ENCODE measurements around the gene SETBP1. TPM values are rescaled to one million over a fixed set of nuclear protein-coding genes. Genes with fewer than 3 reads are reported as not detected.

SETBP1 gene
- total RNA-seq, 1 experiment from 2014 or later: 0.05 TPM

DNA sequence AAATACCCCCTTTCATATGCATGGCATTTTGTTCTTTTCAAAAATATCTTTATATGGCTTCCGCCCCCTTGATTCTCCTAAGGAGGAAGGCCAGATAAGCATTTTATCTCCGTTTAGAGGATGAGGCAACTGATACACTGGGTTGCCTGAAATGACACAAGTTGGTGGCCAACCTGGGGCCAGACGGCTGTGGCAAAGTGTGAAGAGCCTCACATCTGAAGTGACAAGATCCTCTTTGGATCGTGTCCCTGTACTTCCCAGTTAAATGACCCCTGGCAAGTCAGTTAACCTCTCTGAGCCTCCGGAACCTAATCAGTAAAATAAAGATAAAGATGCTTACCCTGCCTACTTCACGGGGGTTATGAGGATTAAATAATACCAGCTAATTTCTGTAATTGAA lies 4.6 kb downstream of the SETBP1 start:
- BruUV-seq (replicated peaks): no TSS peak
- H3K4me1 ChIP-seq (ENCODE audit: control insufficient read depth in 1 of 2, insufficient read depth in 2 of 2, low read length in 2 of 2): no peaks in the 10 kb centered on the region
- H3K27me3 ChIP-seq (ENCODE audit: insufficient read depth, low read length): no peaks in the 10 kb centered on the region
- ATAC-seq (no peak), DNase-seq (ENCODE audit: low read depth, low spot score) (no peak)
- CTCF ChIA-PET: no interaction called here
- no peaks in the 10 kb centered on the region for H3K9me2 ChIP-seq (ENCODE audit: insufficient read depth)
- H2AFZ ChIP-seq (ENCODE audit: low read depth, low read length, poor library complexity, severe bottlenecking): no peak overlapping the region
- no peaks in the 10 kb centered on the region for H3K79me2 ChIP-seq (ENCODE audit: insufficient read depth, low read length)
- H3K9me3 ChIP-seq (ENCODE audit: control insufficient read depth in 1 of 2, insufficient read depth in 1 of 2, low read depth in 1 of 2, low read length in 2 of 2): peaks cover 0 to 36% of the 10 kb centered on the region in 2 experiments; a peak in 2 of 4 replicates
- no peak overlapping the region for H3K27ac ChIP-seq (ENCODE audit: low read depth, low read length)
- RAD21 ChIA-PET (ENCODE audit: low non-redundant PET in 1 of 2, low total read pairs in 2 of 2, uncharacterized antibody in 2 of 2, unreplicated experiment in 2 of 2): no interaction called here
- POLR2A ChIA-PET: no interaction called here
- TF ChIP-seq RAD21 (IDR thresholded peaks at IDR 0.05; ENCODE audit: low read depth) (no peak), ZFX (IDR thresholded peaks at IDR 0.05) (no peak), CEBPB (IDR thresholded peaks at IDR 0.05; ENCODE audit: low read depth) (no peak), SRF (IDR thresholded peaks at IDR 0.05; ENCODE audit: low read depth) (no peak), EZH2 (IDR thresholded peaks at IDR 0.05) (no peak), YY1 (IDR thresholded peaks at IDR 0.05; ENCODE audit: extremely low read depth, insufficient replicate concordance, low read depth, low read length) (no peak)
- TF ChIP-seq, protein P1, sequence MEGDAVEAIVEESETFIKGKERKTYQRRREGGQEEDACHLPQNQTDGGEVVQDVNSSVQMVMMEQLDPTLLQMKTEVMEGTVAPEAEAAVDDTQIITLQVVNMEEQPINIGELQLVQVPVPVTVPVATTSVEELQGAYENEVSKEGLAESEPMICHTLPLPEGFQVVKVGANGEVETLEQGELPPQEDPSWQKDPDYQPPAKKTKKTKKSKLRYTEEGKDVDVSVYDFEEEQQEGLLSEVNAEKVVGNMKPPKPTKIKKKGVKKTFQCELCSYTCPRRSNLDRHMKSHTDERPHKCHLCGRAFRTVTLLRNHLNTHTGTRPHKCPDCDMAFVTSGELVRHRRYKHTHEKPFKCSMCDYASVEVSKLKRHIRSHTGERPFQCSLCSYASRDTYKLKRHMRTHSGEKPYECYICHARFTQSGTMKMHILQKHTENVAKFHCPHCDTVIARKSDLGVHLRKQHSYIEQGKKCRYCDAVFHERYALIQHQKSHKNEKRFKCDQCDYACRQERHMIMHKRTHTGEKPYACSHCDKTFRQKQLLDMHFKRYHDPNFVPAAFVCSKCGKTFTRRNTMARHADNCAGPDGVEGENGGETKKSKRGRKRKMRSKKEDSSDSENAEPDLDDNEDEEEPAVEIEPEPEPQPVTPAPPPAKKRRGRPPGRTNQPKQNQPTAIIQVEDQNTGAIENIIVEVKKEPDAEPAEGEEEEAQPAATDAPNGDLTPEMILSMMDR (IDR thresholded peaks at IDR 0.05 in 2 of 3, conservative IDR thresholded peaks at IDR 0.05 in 1 of 3; ENCODE audit: borderline replicate concordance in 1 of 3, insufficient read depth in 1 of 3, low read depth in 2 of 3, low read length in 2 of 3): no peak
- no peak overlapping the region for H3K4me3 ChIP-seq (replicated peaks in 1 of 2; ENCODE audit: low read depth in 1 of 2, low read length in 2 of 2)
- H4K20me1 ChIP-seq (ENCODE audit: insufficient read depth): no peaks in the 10 kb centered on the region
- H3K4me2 ChIP-seq (ENCODE audit: low read length): no peak overlapping the region
- intact Hi-C loops (cut with micrococcal nuclease): no loop called here
- H3K9ac ChIP-seq (ENCODE audit: low read length): no peak overlapping the region
- H3K36me3 ChIP-seq (ENCODE audit: control insufficient read depth in 1 of 2, insufficient read depth in 2 of 2, low read length in 2 of 2): no peaks in the 10 kb centered on the region

DNA sequence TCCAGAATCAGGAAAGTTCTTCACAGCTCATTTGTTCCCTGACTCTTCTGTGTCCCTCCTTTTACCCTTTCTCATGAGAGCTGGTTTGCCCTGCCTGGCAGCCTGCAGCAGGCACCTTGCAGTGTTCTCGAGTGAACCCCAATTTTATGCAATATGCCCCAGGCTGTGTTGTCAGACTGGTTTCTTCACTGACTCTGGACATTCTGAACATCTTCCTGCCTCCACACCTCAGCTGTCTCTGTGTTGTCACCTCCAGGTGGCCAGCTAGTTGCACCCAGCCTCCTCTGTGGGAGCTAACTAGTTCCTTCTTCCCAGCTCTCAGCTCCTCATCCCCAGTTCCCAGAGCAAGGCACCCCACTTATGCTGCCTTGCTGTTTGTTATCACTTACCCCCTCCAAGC lies 5.5 kb downstream of the SETBP1 start:
- CTCF ChIA-PET: no interaction called here
- BruUV-seq (replicated peaks): no TSS peak
- TF ChIP-seq POLR2AphosphoS5 (IDR thresholded peaks at IDR 0.05; ENCODE audit: low read depth, low read length) (no peak), YY1 (IDR thresholded peaks at IDR 0.05; ENCODE audit: extremely low read depth, insufficient replicate concordance, low read depth, low read length) (no peak), JUND (IDR thresholded peaks at IDR 0.05) (no peak), CBX3 (IDR thresholded peaks at IDR 0.05; ENCODE audit: low read depth) (no peak), ZNF274 (IDR thresholded peaks at IDR 0.05; ENCODE audit: low read depth, low read length) (no peak), CEBPB (IDR thresholded peaks at IDR 0.05; ENCODE audit: low read depth) (no peak), SP1 (IDR thresholded peaks at IDR 0.05; ENCODE audit: low read depth) (no peak), SRF (IDR thresholded peaks at IDR 0.05; ENCODE audit: low read depth) (no peak), FOSL1 (IDR thresholded peaks at IDR 0.05; ENCODE audit: low read depth) (no peak), TCF7L2 (IDR thresholded peaks at IDR 0.05; ENCODE audit: borderline replicate concordance, extremely low read depth, insufficient read depth, insufficient read length) (no peak), SIN3A (IDR thresholded peaks at IDR 0.05; ENCODE audit: low read depth) (no peak), EGR1 (IDR thresholded peaks at IDR 0.05; ENCODE audit: low read depth) (no peak), RAD21 (IDR thresholded peaks at IDR 0.05; ENCODE audit: low read depth) (no peak)
- TF ChIP-seq, protein P2, sequence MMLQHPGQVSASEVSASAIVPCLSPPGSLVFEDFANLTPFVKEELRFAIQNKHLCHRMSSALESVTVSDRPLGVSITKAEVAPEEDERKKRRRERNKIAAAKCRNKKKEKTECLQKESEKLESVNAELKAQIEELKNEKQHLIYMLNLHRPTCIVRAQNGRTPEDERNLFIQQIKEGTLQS (IDR thresholded peaks at IDR 0.05): no peak

More for the DNA sequence above, 5.5 kb downstream of the SETBP1 start:
- no peak overlapping the region for H3K4me2 ChIP-seq (ENCODE audit: low read length)
- H3K9me3 ChIP-seq (ENCODE audit: control insufficient read depth in 1 of 2, insufficient read depth in 1 of 2, low read depth in 1 of 2, low read length in 2 of 2): peaks cover 1 to 33% of the 10 kb centered on the region in 2 experiments; a peak in 2 of 4 replicates
- ATAC-seq: no peak
- H3K4me3 ChIP-seq (replicated peaks in 1 of 2; ENCODE audit: low read depth in 1 of 2, low read length in 2 of 2): no peak overlapping the region
- no peaks in the 10 kb centered on the region for H3K36me3 ChIP-seq (ENCODE audit: control insufficient read depth in 1 of 2, insufficient read depth in 2 of 2, low read length in 2 of 2)
- no peak overlapping the region for H3K9ac ChIP-seq (ENCODE audit: low read length)
- no peaks in the 10 kb centered on the region for H3K27me3 ChIP-seq (ENCODE audit: insufficient read depth, low read length)
- intact Hi-C loops (cut with micrococcal nuclease): no loop called here
- ChIA-PET POLR2A (no interaction called here), RAD21 (ENCODE audit: low non-redundant PET in 1 of 2, low total read pairs in 2 of 2, uncharacterized antibody in 2 of 2, unreplicated experiment in 2 of 2) (no interaction called here)
- no peaks in the 10 kb centered on the region for H3K79me2 ChIP-seq (ENCODE audit: insufficient read depth, low read length)
- DNase-seq (ENCODE audit: low read depth, low spot score): no peak
- no peaks in the 10 kb centered on the region for H3K4me1 ChIP-seq (ENCODE audit: control insufficient read depth in 1 of 2, insufficient read depth in 2 of 2, low read length in 2 of 2)
- H4K20me1 ChIP-seq (ENCODE audit: insufficient read depth): no peaks in the 10 kb centered on the region
- H2AFZ ChIP-seq (ENCODE audit: low read depth, low read length, poor library complexity, severe bottlenecking): no peak overlapping the region
- H3K27ac ChIP-seq (ENCODE audit: low read depth, low read length): no peak overlapping the region
- no peaks in the 10 kb centered on the region for H3K9me2 ChIP-seq (ENCODE audit: insufficient read depth)
